NCI-H748 treated with DMSO at 0.1 percent for 48 hours (cell line): Measurements from ENCODE around the gene CCDC169.
"Not testable (repeated sequence)": the region's sequence is repeated elsewhere in the genome, so short reads cannot be mapped to it uniquely, and the experiment has no call there.

ENCODE experiments used
- DNase-seq: peaks from one replicate; lab custom pipeline; 2025; lab: John Stamatoyannopoulos, UW

CCDC169 gene

GRCh38 chr13:36313047-36313969 is 15.7 kb upstream of the CCDC169 start:
- no peak for DNase-seq

- DNase-seq = no peak
Observed at GRCh38 chr13:36310417-36311108, 12.9 kb upstream of the CCDC169 start.

GRCh38 chr13:36302289-36302688 is 4.7 kb upstream of the CCDC169 start:
- no peak for DNase-seq

GRCh38 chr13:36299469-36299868 is 1.9 kb upstream of the CCDC169 start:
- DNase-seq = not testable (repeated sequence)

DNA sequence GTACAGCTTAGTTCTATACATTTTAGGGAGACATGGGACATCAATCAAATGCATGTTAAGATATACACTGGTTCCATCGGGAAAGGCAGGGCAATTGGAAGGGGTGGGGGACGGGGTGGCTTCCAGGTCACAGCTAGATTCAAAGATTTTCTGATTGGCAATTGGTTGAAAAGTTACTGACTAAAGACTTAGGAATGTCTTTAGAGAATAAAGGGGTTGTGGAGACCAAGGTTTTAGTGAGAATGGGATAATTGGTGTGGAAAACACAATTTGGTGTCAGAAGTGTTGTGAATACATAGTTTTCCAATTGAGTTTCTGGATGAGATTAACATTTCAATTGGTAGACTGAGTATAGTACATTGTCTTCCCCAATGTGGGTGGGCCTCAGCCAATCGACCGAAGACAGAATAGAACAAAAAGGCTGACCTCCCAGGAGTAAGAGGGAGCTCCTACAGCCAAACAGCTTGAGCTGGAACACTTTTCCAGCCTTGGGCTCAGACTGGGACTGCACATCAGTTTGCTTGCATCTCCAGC is 988 bp upstream of the CCDC169 start:
- no peak for DNase-seq

DNA sequence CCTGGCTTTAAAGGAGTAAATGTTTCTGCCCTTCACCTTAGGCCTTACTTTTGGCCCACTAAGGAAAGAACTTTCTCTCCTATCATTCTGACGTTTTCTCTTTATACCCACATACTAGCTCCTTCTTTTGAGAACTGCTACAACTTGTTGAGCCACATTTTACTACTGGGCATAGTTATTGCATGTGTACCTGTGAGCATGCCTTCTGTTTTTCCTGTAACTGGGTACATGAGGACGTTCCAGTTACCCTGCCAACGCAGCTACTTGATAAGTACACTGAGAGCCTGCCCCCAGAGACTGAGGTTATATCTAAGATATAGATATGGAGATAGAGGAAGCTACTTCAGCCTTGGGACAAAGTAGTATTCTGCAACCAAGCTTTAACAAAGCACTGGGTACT is 3.5 kb downstream of the CCDC169 start:
- DNase-seq = no peak

- no peak for DNase-seq
Observed at GRCh38 chr13:36293497-36293896, 4.1 kb downstream of the CCDC169 start.

GRCh38 chr13:36288794-36289391 is 8.7 kb downstream of the CCDC169 start:
- no peak for DNase-seq

GRCh38 chr13:36286006-36286405 is 11.6 kb downstream of the CCDC169 start:
- DNase-seq = no peak

DNA sequence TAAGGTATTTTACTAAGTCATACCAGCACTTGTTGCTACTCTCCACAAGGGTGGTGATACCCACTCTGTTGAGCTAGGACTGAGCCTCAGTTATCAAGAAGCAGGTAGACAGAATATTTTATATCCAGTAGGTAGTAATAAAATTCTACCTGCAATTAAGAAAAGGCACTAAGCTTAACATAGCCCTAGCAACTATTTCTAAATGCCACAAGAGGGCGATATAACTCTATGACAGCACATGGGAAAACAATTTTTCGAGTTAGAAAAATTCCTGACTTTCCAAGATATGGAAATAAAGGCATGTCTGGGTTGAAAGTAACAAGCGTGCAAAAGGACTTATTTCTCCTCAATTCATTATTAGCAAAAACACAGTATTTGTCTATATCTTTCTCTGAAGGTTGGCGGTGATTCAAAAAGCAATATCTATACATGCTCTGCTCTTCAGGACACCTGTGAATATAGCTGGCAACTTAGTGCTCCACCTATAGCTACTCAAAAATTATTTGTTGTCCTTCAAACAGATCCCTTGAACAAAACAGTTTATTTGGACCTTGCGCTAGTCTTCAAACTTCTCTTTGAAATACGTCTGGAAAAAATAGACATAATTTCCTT is 14.7 kb downstream of the CCDC169 start:
- DNase-seq = peak; percentile 55

DNA sequence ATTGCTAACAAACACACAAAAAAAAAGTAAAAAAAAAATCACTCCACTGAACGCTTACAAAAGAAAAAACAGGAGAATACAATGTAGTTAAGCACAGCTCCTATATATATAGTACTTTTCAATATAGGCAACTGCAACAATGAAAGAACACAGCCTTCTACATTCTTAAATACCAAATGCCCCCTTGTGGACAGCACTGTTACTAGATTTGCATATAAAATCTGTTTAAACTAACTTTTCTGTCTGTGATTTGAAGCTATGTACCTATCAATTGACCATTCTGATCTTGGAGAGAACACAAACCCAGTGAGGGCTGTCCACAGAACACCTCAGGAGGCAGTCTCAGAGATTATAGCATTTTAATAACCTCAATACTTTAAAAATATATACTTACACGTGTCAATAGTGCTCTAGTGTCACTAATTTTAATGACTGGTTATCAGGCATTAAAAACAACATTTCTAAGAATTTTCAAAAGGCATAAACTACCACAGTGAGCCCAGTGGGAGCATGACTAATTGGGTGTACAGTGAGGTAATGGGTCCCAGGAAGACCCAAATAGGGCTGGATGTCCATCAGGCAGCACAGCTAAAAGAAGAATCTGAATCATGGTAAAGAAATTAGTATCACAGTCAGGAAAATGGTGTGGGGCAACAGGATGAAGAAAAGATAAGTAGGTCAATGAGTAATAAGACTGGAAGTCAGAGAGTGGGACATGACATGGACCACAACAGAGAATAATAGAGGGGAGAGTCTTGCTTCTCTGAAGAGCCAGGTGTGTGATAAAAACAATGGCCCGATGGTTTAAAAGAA is 22.2 kb downstream of the CCDC169 start:
- DNase-seq = peak; percentile 90

GRCh38 chr13:36273431-36273830 is 24.2 kb downstream of the CCDC169 start:
- no peak for DNase-seq

DNA sequence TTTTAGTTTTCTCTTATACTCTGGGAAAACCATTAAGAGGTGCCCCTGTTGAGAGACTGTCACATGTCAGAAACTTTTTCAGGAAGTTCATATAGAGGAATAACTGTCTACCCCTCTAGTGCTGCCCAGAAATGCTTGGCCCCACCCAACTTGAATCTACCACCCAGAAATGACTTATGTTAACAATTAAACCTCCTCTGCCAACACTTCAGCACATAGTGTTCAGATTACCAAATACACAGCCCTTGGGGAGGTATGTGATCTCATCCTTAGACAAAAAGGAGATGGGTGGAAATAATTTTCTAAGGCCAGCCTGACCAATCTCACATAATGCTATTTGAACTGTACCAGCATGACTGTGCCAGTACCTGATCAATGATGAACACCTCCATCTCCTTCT is 35.6 kb downstream of the CCDC169 start:
- no peak for DNase-seq

- no peak for DNase-seq
Observed at GRCh38 chr13:36261011-36261410, 36.6 kb downstream of the CCDC169 start.

DNA sequence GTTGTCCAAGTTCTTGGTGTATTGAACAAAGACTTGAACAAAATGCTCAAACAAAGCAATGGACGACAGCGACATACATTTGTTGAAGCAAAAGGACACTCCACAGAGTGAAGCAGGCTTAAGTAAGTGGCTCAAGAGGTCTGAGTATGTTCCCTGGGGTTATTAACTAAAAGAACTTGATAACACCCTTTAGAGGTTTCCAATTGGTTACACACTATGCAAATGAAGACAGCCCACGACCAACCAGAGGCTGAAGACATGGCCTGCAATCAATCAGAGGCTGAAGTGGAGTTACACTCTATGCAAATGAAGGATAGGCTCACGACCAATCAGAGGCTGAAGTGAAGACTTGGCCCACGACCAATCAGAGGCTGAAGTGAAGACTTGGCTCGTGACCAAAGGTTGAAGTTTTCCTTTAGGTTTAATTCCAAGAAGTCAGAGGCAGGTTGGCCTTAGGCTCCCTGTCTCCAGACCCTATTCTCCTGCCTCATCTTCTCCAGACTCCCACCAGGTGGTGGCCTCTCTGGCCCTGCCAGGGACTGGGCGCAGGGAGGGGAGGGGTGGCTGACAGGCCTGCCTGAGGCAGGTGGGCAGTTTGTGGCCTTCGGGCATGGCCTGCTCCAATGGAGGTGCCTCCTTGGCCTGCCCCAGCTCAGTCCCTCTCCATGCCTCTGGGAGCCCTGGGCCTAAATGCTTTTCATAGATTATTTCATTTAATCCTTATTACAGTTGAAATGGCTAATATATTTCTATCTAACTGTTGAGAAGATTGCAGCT is 38.1 kb downstream of the CCDC169 start:
- DNase-seq = no peak

DNA sequence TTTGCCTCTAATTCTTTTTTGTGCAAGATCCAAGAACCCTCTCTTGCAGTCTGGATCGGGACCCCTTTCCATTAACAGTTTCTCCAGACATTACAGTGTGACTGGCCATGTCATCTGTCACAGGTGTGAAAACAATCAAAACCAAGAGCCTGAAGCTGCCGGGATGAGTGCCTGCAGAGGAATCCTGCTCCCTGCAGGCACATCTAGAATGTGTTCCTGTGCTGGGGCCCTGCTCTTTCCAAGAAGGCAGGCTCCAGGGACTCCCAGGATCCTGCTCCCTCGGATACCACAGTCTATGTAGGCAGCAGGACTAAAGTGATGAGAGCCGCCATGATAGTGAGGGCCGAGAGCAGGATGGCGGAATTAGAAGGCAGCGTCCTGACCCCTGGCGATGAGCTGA is 38.8 kb downstream of the CCDC169 start:
- no peak for DNase-seq

GRCh38 chr13:36251526-36251925 is 46.1 kb downstream of the CCDC169 start:
- DNase-seq = no peak

- no peak for DNase-seq
Observed at GRCh38 chr13:36251017-36251416, 46.6 kb downstream of the CCDC169 start.

- no peak for DNase-seq
Observed at GRCh38 chr13:36248700-36249099, 48.9 kb downstream of the CCDC169 start.

DNA sequence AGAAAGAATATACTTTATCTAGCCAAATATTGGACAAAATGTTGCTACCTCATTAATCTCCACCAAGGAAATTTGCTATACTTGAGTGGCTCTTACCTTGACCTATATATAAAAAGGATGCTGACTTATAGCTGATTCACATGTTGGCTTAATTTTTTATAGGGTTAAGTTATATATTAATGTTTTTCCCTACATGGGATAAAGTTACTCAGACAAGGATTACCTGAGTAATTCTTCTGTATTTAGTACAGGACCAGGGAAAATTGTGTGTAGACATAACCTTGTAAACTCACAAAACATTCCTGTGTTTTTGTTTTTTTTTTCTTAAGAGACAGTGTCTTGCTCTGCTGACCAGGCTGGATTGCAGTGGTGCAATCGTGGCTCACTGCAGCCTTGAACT is 52.6 kb downstream of the CCDC169 start:
- no peak for DNase-seq

- no peak for DNase-seq
Observed at GRCh38 chr13:36244073-36244472, 53.5 kb downstream of the CCDC169 start.
